Smooth muscle cell (in vitro differentiated cells): ENCODE results near the gene STAT6. TPM values are rescaled to one million over a fixed set of nuclear protein-coding genes. Genes with fewer than 3 reads are reported as not detected.

Experiments used
- DNase-seq: peaks from one replicate; lab custom pipeline; 2025; ENCODE audit not compliant: unreplicated experiment; lab: John Stamatoyannopoulos, UW
- H2AFZ ChIP-seq: fragments of 200-600 bp; sonication (generic); 2 replicates; pipeline ENCODE4 v1.6.0; 2016; ENCODE audit warnings: antibody characterized with exemption, low read depth, mild to moderate bottlenecking
- H3F3A ChIP-seq: fragments of 200-600 bp; sonication (generic); 2 replicates; pipeline ENCODE4 v1.6.0; 2017; ENCODE audit warnings: antibody characterized with exemption, low read depth
- H3K27ac ChIP-seq: fragments of 200-600 bp; sonication (generic); 2 replicates; pipeline ENCODE4 v1.5.1; 2016; ENCODE audit warnings: low read depth, mild to moderate bottlenecking
- H3K27me3 ChIP-seq: fragments of 200-600 bp; sonication (generic); 2 replicates; pipeline ENCODE4 v1.6.1; 2016; ENCODE audit warnings: low read depth, mild to moderate bottlenecking
- H3K36me3 ChIP-seq: fragments of 200-600 bp; sonication (generic); 2 replicates; pipeline ENCODE4 v1.5.1; 2016; ENCODE audit warnings: low read depth
- H3K4me1 ChIP-seq: fragments of 200-600 bp; sonication (generic); 2 replicates; pipeline ENCODE4 v1.5.1; 2016; ENCODE audit warnings: low read depth
- H3K4me2 ChIP-seq: fragments of 200-600 bp; sonication (generic); 2 replicates; pipeline ENCODE4 v1.6.0; 2016; ENCODE audit warnings: mild to moderate bottlenecking
- H3K4me3 ChIP-seq: fragments of 200-600 bp; sonication (generic); 2 replicates; pipeline ENCODE4 v1.5.1; 2016; ENCODE audit warnings: mild to moderate bottlenecking
- H3K79me2 ChIP-seq: fragments of 200-600 bp; sonication (generic); 2 replicates; pipeline ENCODE4 v1.6.0; 2016; ENCODE audit warnings: low read depth, mild to moderate bottlenecking
- H3K9ac ChIP-seq: fragments of 200-600 bp; sonication (generic); 2 replicates; pipeline ENCODE4 v1.6.0; 2016; ENCODE audit warnings: low read depth
- H3K9me3 ChIP-seq: fragments of 200-600 bp; sonication (generic); replicated peaks from 2 replicates; pipeline ENCODE4 v1.5.1; 2016; ENCODE audit warnings: low read depth
- H4K20me1 ChIP-seq: fragments of 200-600 bp; sonication (generic); 2 replicates; pipeline ENCODE4 v1.6.0; 2016; ENCODE audit warnings: low read depth
- CTCF ChIP-seq: fragments of 200-600 bp; sonication (generic); IDR thresholded peaks from 2 replicates; pipeline ENCODE4 v1.5.1; 2017; ENCODE audit warnings: borderline replicate concordance, mild to moderate bottlenecking, antibody characterized with exemption; ENCODE audit not compliant: insufficient read depth, poor library complexity, severe bottlenecking
- WGBS: methylation state at CpG from one replicate; pipeline ENCODE4 v1.1.7; 2016; ENCODE audit warnings: low lambda C conversion rate; 5-methylcytosine and 5-hydroxymethylcytosine counted together
- polyA plus RNA-seq: library from polyadenylated mRNA; unstranded; fragments of >200 nt; fragmentation: Nextera tagmentation; extraction: Ambion mirVana; gene quantifications from 2 replicates; pipeline ENCODE4 v1.2.1, GENCODE V29; 2016
- total RNA-seq: library from RNA; depleted of rRNA; stranded (reverse); fragments of >200 nt; gene quantifications from 2 replicates; pipeline ENCODE4 v1.2.3, GENCODE V29; 2014

STAT6 gene
- total and polyA plus RNA-seq, 2 experiments from 2014 or later: 38.7 to 39.1 TPM

DNA sequence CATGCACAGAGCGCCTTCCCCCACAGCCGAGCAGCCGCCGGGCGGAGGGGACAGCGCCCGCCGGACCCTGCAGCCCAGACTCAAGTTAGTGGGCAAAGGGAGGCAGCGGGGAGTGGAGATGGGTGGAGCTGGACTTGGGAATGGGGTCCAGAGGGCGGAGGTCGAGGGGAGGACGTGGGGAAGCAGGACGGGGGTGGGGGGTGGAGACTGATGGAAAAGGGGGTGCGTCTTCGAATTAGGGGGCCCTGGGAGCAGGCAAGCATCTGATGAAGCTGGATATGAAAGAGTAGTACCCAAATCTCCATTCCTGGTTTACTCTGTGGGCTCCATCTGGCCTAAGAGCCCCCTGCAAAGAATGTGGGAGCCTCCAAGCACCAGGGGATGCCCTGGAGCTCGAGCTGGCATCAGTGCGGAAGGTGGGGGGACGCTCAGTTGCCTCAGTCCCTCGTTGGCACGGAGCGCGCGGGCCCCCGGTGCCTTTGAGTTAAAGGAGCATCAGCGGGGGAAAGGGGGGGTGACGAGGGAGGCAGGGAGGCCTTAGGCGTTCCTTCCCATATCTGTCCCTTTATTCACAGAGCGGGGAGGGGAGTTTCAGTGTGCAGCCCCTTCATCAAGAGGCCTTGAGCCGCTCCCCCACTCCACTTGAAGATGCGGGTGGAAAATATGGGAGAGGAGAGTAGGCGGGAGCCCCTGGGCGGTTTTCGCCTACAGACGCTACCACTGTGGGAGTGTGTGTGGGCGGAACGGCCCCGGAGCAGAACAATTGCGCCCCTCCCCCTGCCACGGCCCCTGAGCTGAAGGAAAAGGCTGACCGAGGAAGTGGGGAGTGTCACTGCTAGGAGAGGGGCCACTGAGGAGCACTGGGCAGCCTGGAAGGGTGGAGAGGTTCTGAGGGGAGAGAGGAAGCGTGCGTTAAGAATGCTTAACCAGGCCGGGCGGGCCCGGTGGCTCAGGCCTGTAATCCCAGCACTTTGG is 21.6 kb downstream of the STAT6 start:
- H3K4me1 ChIP-seq: peaks cover 42% of the 10 kb centered on the region
- peak overlapping the region; percentile 92 for H3K4me2 ChIP-seq
- TF ChIP-seq CTCF: no peak
- peak overlapping the region; percentile 100 for H3K27ac ChIP-seq
- no peaks in the 10 kb centered on the region for H3K36me3 ChIP-seq
- peaks cover 38% of the 10 kb centered on the region for H3F3A ChIP-seq
- peak overlapping the region; percentile 89 for H3K4me3 ChIP-seq
- peak overlapping the region; percentile 96 for H3K9ac ChIP-seq
- H3K9me3 ChIP-seq: no peaks in the 10 kb centered on the region
- H3K79me2 ChIP-seq: peaks cover 41% of the 10 kb centered on the region
- H4K20me1 ChIP-seq: peaks cover 46% of the 10 kb centered on the region
- DNase-seq: no peak
- H3K27me3 ChIP-seq: no peaks in the 10 kb centered on the region
- H2AFZ ChIP-seq: no peak overlapping the region
- WGBS: under 1% methylated on average over 36 of the region's 45 CpGs

GRCh38 chr12:57088354-57089270 is 22.6 kb downstream of the STAT6 start, which contains the start of gene NAB2:
TSS of gene NAB2 (plus strand) at chr12:57089114. CDS start at chr12:57089272, 158 bp downstream.
- no peaks in the 10 kb centered on the region for H3K27me3 ChIP-seq
- no peaks in the 10 kb centered on the region for H3K9me3 ChIP-seq
- peak within 1 kb of the TSS; percentile 100 for H3K27ac ChIP-seq
- peak within 1 kb of the TSS; percentile 92 for H3K4me2 ChIP-seq
- peaks cover 36% of the 10 kb centered on the region for H3F3A ChIP-seq
- peaks cover 39% of the 10 kb centered on the region for H4K20me1 ChIP-seq
- peak; percentile 88 for DNase-seq
- peak within 1 kb of the TSS; percentile 96 for H3K9ac ChIP-seq
- under 1% methylated on average over 44 of the region's 91 CpGs for WGBS
- H3K79me2 ChIP-seq: peaks cover 41% of the 10 kb centered on the region
- peak within 1 kb of the TSS; percentile 89 for H3K4me3 ChIP-seq
- peaks cover 33% of the 10 kb centered on the region for H3K4me1 ChIP-seq
- no peaks in the 10 kb centered on the region for H3K36me3 ChIP-seq
- H2AFZ ChIP-seq: no peak within 1 kb of the TSS
- no peak for TF ChIP-seq CTCF

GRCh38 chr12:57087691-57088353 is 23.3 kb downstream of the STAT6 start:
- peaks cover 37% of the 10 kb centered on the region for H3K79me2 ChIP-seq
- 0% methylated on average over 23 of the region's 37 CpGs for whole genome bisulfite sequencing
- peaks cover 33% of the 10 kb centered on the region for H3F3A ChIP-seq
- peak overlapping the region; percentile 92 for H3K4me2 ChIP-seq
- no peak overlapping the region for H2AFZ ChIP-seq
- H3K27ac ChIP-seq: peak overlapping the region; percentile 100
- H3K27me3 ChIP-seq: no peaks in the 10 kb centered on the region
- H4K20me1 ChIP-seq: peaks cover 31% of the 10 kb centered on the region
- no peaks in the 10 kb centered on the region for H3K36me3 ChIP-seq
- H3K4me3 ChIP-seq: peak overlapping the region; percentile 89
- no peaks in the 10 kb centered on the region for H3K9me3 ChIP-seq
- no peak for TF ChIP-seq CTCF
- peaks cover 28% of the 10 kb centered on the region for H3K4me1 ChIP-seq
- peak; percentile 96 for DNase-seq
- peak overlapping the region; percentile 97 for H3K9ac ChIP-seq
